Measurements from ENCODE around the gene PQBP1. TPM values are rescaled to one million over a fixed set of nuclear protein-coding genes. Genes with fewer than 3 reads are reported as not detected.
"Not testable (repeated sequence)": the region's sequence is repeated elsewhere in the genome, so short reads cannot be mapped to it uniquely, and the experiment has no call there.

The PQBP1 gene
- total RNA-seq = 45.4 TPM

- Histone ChIP-seq H3K9me3 (ENCODE audit: control insufficient read depth in 3 of 3, low read length in 3 of 3) (no peaks in the 10 kb centered on the region), H3K9ac (ENCODE audit: low read depth in 1 of 3, low read length in 3 of 3) (peak within 1 kb of the TSS; percentile 92 to 95 (median 95)), H3K4me1 (ENCODE audit: control insufficient read depth in 3 of 3, insufficient read depth in 3 of 3, low read length in 3 of 3) (peaks cover 10 to 19% (median 15%) of the 10 kb centered on the region in 3 donors), H3K36me3 (ENCODE audit: control insufficient read depth in 3 of 3, insufficient read depth in 3 of 3, low read length in 3 of 3) (peaks cover 17 to 20% (median 20%) of the 10 kb centered on the region in 3 donors), H3K27ac (ENCODE audit: low read depth, low read length) (peak within 1 kb of the TSS; percentile 98), H3K27me3 (ENCODE audit: control insufficient read depth in 3 of 3, insufficient read depth in 3 of 3, low read length in 3 of 3) (no peaks in the 10 kb centered on the region), H3K4me3 (ENCODE audit: low read length in 3 of 3) (peak within 1 kb of the TSS; percentile 75 to 89 (median 88))
Measured at GRCh38 chrX:48897625-48898306, at the start of gene PQBP1, which contains the start of gene TIMM17B. Gene PQBP1, plus strand, starts transcription at chrX:48897930. Its CDS starts 580 bp downstream, at chrX:48898510. Gene TIMM17B, minus strand, starts transcription at chrX:48897768. Its CDS starts 19 bp downstream, at chrX:48897749.

DNA sequence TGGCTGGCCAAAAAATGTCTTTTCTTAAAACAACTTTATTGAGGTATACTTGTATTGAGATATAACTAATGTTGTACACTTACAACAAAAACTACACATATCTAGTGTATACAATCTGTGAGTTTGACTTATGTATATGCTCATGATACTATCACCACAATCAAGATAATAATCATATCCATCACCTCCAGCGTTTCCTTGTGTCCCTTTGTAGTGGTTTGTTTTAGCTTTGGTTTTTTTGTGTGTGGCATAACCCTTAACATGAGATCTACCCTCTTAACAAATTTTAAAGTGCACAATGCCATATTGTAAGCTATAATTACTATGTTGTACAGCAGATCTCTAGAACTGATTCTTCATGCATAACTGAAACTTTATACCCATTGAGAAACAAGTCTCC, 48.9 kb upstream of the PQBP1 start:
- Histone ChIP-seq H3K27me3 (ENCODE audit: control insufficient read depth in 3 of 3, insufficient read depth in 3 of 3, low read length in 3 of 3) (no peaks in the 10 kb centered on the region), H3K36me3 (ENCODE audit: control insufficient read depth in 3 of 3, insufficient read depth in 3 of 3, low read length in 3 of 3) (no peaks in the 10 kb centered on the region), H3K4me3 (ENCODE audit: low read length in 3 of 3) (no peak overlapping the region), H3K4me1 (ENCODE audit: control insufficient read depth in 3 of 3, insufficient read depth in 3 of 3, low read length in 3 of 3) (no peaks in the 10 kb centered on the region), H3K9ac (ENCODE audit: low read depth in 1 of 3, low read length in 3 of 3) (no peak overlapping the region), H3K9me3 (ENCODE audit: control insufficient read depth in 3 of 3, low read length in 3 of 3) (no peaks in the 10 kb centered on the region), H3K27ac (ENCODE audit: low read depth, low read length) (no peak overlapping the region)

DNA sequence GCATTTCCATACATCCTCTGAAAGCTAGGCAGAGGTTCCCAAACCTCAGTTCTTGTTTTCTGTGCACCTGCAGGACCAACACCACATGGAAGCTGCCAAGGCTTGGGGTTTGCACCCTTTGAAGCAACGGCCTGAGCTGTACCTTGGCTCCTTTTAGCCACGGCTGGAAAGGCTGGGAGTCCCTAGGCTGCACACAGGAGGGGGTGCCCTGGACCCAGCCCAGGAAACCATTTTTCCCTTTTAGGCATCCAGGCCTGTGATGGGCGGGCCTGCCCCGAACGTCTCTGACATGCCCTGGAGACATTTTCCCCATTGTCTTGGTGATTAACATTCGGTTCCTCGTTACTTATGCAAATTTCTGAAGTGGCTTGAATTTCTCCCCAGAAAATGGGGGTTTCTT, 44.9 kb upstream of the PQBP1 start:
- Histone ChIP-seq H3K9ac (ENCODE audit: low read depth in 1 of 3, low read length in 3 of 3) (no peak overlapping the region), H3K4me3 (ENCODE audit: low read length in 3 of 3) (no peak overlapping the region), H3K36me3 (ENCODE audit: control insufficient read depth in 3 of 3, insufficient read depth in 3 of 3, low read length in 3 of 3) (no peaks in the 10 kb centered on the region)

DNA sequence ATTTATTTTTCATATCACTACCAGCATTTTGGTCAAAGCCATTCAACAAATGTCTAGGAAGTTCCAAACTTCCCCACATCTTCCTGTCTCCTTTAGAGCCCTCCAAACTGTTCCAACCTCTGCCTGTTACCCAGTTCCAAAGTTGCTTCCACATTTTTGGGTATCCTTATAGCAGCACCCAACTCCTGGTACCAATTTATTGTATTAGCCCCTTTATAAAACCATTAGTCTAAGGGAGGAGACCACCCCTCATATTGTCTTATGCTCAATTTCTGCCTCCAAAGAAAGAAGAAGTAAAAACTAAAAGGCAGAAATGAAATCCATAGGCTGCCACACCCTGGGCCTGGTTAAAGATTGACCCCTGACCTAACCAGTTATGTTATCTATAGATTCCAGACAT, 44.2 kb upstream of the PQBP1 start:
- not testable (repeated sequence) for H3K27ac ChIP-seq (ENCODE audit: low read depth, low read length); H3K4me1 ChIP-seq (ENCODE audit: control insufficient read depth in 3 of 3, insufficient read depth in 3 of 3, low read length in 3 of 3); H3K9ac ChIP-seq (ENCODE audit: low read depth in 1 of 3, low read length in 3 of 3); H3K4me3 ChIP-seq (ENCODE audit: low read length in 3 of 3); H3K9me3 ChIP-seq (ENCODE audit: control insufficient read depth in 3 of 3, low read length in 3 of 3); H3K27me3 ChIP-seq (ENCODE audit: control insufficient read depth in 3 of 3, insufficient read depth in 3 of 3, low read length in 3 of 3); H3K36me3 ChIP-seq (ENCODE audit: control insufficient read depth in 3 of 3, insufficient read depth in 3 of 3, low read length in 3 of 3)

More for the DNA sequence above, 44.9 kb upstream of the PQBP1 start:
- no peaks in the 10 kb centered on the region for H3K27me3 ChIP-seq (ENCODE audit: control insufficient read depth in 3 of 3, insufficient read depth in 3 of 3, low read length in 3 of 3)
- H3K4me1 ChIP-seq (ENCODE audit: control insufficient read depth in 3 of 3, insufficient read depth in 3 of 3, low read length in 3 of 3) = no peaks in the 10 kb centered on the region
- H3K9me3 ChIP-seq (ENCODE audit: control insufficient read depth in 3 of 3, low read length in 3 of 3) = no peaks in the 10 kb centered on the region
- no peak overlapping the region for H3K27ac ChIP-seq (ENCODE audit: low read depth, low read length)

- H3K4me3 ChIP-seq (ENCODE audit: low read length in 3 of 3); H3K27me3 ChIP-seq (ENCODE audit: control insufficient read depth in 3 of 3, insufficient read depth in 3 of 3, low read length in 3 of 3); H3K9me3 ChIP-seq (ENCODE audit: control insufficient read depth in 3 of 3, low read length in 3 of 3); H3K4me1 ChIP-seq (ENCODE audit: control insufficient read depth in 3 of 3, insufficient read depth in 3 of 3, low read length in 3 of 3); H3K27ac ChIP-seq (ENCODE audit: low read depth, low read length); H3K36me3 ChIP-seq (ENCODE audit: control insufficient read depth in 3 of 3, insufficient read depth in 3 of 3, low read length in 3 of 3); H3K9ac ChIP-seq (ENCODE audit: low read depth in 1 of 3, low read length in 3 of 3): not testable (repeated sequence)
Measured at GRCh38 chrX:48854121-48854804, 43.5 kb upstream of the PQBP1 start.

DNA sequence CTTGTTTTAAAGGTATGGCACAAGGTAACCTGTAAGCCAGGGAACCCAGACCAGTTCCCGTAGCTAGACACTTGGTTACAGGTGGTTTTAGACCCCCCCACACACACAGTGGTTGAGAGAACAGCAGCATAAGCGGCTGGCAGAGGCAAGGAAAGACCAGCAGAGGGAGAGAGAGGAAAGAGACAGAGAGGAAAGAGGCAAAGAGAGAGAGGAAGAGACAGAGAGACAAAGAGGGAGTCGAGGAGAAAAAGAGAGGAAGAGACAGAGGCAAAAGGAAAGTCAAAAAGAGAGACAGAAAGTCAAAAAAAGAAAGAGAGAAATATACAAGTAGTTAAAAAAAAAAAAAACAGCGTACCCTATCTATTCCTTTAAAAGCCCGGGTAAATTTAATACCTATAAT, 42.8 kb upstream of the PQBP1 start:
- Histone ChIP-seq H3K4me1 (ENCODE audit: control insufficient read depth in 3 of 3, insufficient read depth in 3 of 3, low read length in 3 of 3) (no peaks in the 10 kb centered on the region), H3K4me3 (ENCODE audit: low read length in 3 of 3) (no peak overlapping the region), H3K36me3 (ENCODE audit: control insufficient read depth in 3 of 3, insufficient read depth in 3 of 3, low read length in 3 of 3) (no peaks in the 10 kb centered on the region), H3K9ac (ENCODE audit: low read depth in 1 of 3, low read length in 3 of 3) (no peak overlapping the region), H3K27me3 (ENCODE audit: control insufficient read depth in 3 of 3, insufficient read depth in 3 of 3, low read length in 3 of 3) (no peaks in the 10 kb centered on the region), H3K27ac (ENCODE audit: low read depth, low read length) (no peak overlapping the region), H3K9me3 (ENCODE audit: control insufficient read depth in 3 of 3, low read length in 3 of 3) (no peaks in the 10 kb centered on the region)

GRCh38 chrX:48864210-48864609, 33.5 kb upstream of the PQBP1 start:
- Histone ChIP-seq H3K9me3 (ENCODE audit: control insufficient read depth in 3 of 3, low read length in 3 of 3) (no peaks in the 10 kb centered on the region), H3K4me3 (ENCODE audit: low read length in 3 of 3) (no peak overlapping the region), H3K27ac (ENCODE audit: low read depth, low read length) (no peak overlapping the region), H3K27me3 (ENCODE audit: control insufficient read depth in 3 of 3, insufficient read depth in 3 of 3, low read length in 3 of 3) (no peaks in the 10 kb centered on the region), H3K4me1 (ENCODE audit: control insufficient read depth in 3 of 3, insufficient read depth in 3 of 3, low read length in 3 of 3) (no peaks in the 10 kb centered on the region), H3K36me3 (ENCODE audit: control insufficient read depth in 3 of 3, insufficient read depth in 3 of 3, low read length in 3 of 3) (no peaks in the 10 kb centered on the region), H3K9ac (ENCODE audit: low read depth in 1 of 3, low read length in 3 of 3) (no peak overlapping the region)

DNA sequence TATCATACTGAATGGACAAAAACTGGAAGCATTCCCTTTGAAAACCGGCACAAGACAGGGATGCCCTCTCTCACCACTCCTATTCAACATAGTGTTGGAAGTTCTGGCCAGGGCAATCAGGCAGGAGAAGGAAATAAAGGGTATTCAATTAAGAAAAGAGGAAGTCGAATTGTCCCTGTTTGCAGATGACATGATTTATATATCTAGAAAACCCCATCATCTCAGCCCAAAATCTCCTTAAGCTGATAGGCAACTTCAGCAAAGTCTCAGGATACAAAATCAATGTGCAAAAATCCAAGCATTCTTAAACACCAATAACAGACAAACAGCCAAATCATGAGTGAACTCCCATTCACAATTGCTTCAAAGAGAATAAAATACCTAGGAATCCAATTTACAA, 25.7 kb upstream of the PQBP1 start:
- not testable (repeated sequence) for H3K4me1 ChIP-seq (ENCODE audit: control insufficient read depth in 3 of 3, insufficient read depth in 3 of 3, low read length in 3 of 3); H3K4me3 ChIP-seq (ENCODE audit: low read length in 3 of 3); H3K27me3 ChIP-seq (ENCODE audit: control insufficient read depth in 3 of 3, insufficient read depth in 3 of 3, low read length in 3 of 3); H3K27ac ChIP-seq (ENCODE audit: low read depth, low read length); H3K9me3 ChIP-seq (ENCODE audit: control insufficient read depth in 3 of 3, low read length in 3 of 3); H3K36me3 ChIP-seq (ENCODE audit: control insufficient read depth in 3 of 3, insufficient read depth in 3 of 3, low read length in 3 of 3); H3K9ac ChIP-seq (ENCODE audit: low read depth in 1 of 3, low read length in 3 of 3)

DNA sequence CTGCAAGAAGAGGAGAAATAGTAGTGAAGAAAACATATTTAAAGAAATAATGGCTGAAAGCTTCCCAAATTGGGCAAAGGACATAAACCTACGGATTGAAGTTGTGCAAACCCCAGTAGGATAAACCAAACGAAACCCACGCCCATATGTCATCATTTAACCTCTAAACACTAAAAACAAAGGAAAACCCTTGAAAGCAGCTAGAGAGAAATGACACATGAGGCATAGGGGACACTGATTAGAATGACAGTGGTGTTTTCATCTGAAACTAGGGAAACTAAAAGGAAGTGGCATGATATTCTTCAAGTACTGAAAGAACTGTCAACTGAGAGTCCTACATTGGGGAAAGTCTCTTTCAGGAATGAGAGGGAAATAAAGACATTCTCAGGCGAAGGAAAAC, 20.8 kb upstream of the PQBP1 start:
- H3K9ac ChIP-seq (ENCODE audit: low read depth in 1 of 3, low read length in 3 of 3); H3K36me3 ChIP-seq (ENCODE audit: control insufficient read depth in 3 of 3, insufficient read depth in 3 of 3, low read length in 3 of 3); H3K27ac ChIP-seq (ENCODE audit: low read depth, low read length); H3K4me1 ChIP-seq (ENCODE audit: control insufficient read depth in 3 of 3, insufficient read depth in 3 of 3, low read length in 3 of 3); H3K4me3 ChIP-seq (ENCODE audit: low read length in 3 of 3); H3K27me3 ChIP-seq (ENCODE audit: control insufficient read depth in 3 of 3, insufficient read depth in 3 of 3, low read length in 3 of 3); H3K9me3 ChIP-seq (ENCODE audit: control insufficient read depth in 3 of 3, low read length in 3 of 3): not testable (repeated sequence)

GRCh38 chrX:48883729-48884128, 14.0 kb upstream of the PQBP1 start:
- Histone ChIP-seq H3K36me3 (ENCODE audit: control insufficient read depth in 3 of 3, insufficient read depth in 3 of 3, low read length in 3 of 3) (no peaks in the 10 kb centered on the region), H3K9ac (ENCODE audit: low read depth in 1 of 3, low read length in 3 of 3) (no peak overlapping the region), H3K4me3 (ENCODE audit: low read length in 3 of 3) (no peak overlapping the region), H3K9me3 (ENCODE audit: control insufficient read depth in 3 of 3, low read length in 3 of 3) (no peaks in the 10 kb centered on the region), H3K4me1 (ENCODE audit: control insufficient read depth in 3 of 3, insufficient read depth in 3 of 3, low read length in 3 of 3) (no peaks in the 10 kb centered on the region), H3K27me3 (ENCODE audit: control insufficient read depth in 3 of 3, insufficient read depth in 3 of 3, low read length in 3 of 3) (no peaks in the 10 kb centered on the region), H3K27ac (ENCODE audit: low read depth, low read length) (no peak overlapping the region)
